GM20000 (cell line): Measurements from ENCODE around the gene PTPRG.

Experiments used
- DNase-seq: peaks from one replicate; pipeline ENCODE4 v3.0.0; 2012; ENCODE audit warnings: low spot score
- TF ChIP-seq, protein P1 (sequence below): IDR thresholded peaks from 2 replicates; pipeline ENCODE4 v1.5.1; 2012; ENCODE audit warnings: mild to moderate bottlenecking, control low read depth; ENCODE audit errors: extremely low read depth, missing control alignments

PTPRG gene

GRCh38 chr3:61578667-61579367 lies 17.4 kb downstream of the PTPRG start:
- TF ChIP-seq, protein P1, sequence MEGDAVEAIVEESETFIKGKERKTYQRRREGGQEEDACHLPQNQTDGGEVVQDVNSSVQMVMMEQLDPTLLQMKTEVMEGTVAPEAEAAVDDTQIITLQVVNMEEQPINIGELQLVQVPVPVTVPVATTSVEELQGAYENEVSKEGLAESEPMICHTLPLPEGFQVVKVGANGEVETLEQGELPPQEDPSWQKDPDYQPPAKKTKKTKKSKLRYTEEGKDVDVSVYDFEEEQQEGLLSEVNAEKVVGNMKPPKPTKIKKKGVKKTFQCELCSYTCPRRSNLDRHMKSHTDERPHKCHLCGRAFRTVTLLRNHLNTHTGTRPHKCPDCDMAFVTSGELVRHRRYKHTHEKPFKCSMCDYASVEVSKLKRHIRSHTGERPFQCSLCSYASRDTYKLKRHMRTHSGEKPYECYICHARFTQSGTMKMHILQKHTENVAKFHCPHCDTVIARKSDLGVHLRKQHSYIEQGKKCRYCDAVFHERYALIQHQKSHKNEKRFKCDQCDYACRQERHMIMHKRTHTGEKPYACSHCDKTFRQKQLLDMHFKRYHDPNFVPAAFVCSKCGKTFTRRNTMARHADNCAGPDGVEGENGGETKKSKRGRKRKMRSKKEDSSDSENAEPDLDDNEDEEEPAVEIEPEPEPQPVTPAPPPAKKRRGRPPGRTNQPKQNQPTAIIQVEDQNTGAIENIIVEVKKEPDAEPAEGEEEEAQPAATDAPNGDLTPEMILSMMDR: no peak
- no peak for DNase-seq

GRCh38 chr3:61579685-61580084 lies 18.3 kb downstream of the PTPRG start:
- TF ChIP-seq, protein P1: no peak
- no peak for DNase-seq

DNA sequence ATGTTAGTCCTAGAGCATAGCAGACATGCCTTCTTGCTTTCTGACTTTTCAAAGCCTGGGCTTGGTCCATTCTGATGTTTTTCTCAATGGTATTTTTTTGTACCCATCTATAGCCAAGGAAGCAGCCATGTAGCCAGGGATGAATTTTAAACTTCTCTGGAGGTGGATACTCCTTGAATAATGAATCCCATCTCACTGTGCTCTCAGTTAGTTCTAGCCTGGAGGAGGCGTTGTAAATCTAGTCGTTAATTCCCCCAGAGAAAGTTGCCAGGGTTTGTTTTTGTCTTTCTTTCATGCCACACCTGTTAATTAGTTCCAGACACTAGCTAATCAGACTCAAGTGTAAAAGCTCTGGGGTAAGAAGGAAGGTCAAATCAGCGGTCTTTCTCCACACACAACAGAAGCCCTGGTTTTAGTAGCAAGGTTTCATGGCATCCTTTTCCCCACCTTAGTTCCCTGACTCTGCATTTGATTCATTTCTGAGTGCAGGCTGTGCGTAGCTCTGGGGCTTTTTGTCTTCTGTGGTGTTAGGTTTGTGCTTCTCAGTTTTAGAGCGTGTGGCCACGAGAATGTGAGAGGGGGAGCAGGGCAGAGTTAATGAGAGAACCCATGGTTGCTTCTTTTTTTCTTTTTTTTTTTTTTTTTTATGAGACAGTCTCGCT lies 19.7 kb downstream of the PTPRG start:
- DNase-seq: no peak
- TF ChIP-seq, protein P1: no peak

DNA sequence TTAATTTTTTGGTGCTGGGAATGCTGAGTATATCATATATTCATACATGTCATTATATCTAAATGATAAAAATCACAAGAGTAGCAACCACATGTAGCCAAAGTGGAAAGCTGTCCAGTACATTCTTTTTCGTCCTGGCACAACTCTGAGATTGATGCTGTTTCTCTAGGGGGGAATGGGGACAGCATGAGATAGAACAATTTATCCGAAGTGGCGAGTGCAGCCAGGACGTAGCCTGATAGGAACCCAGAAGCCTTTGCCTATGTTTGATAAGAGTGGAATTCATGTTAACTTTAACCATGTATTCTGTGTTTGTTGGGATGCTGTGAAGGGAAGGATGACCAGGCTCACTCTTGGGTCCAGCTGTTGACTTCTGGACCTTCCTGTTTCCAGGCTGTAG lies 20.9 kb downstream of the PTPRG start:
- TF ChIP-seq, protein P1: no peak
- DNase-seq: no peak

- no peak for DNase-seq
- TF ChIP-seq, protein P1: no peak
Measured at GRCh38 chr3:61582846-61583245, 21.5 kb downstream of the PTPRG start.

- TF ChIP-seq, protein P1: no peak
- DNase-seq: no peak
Measured at GRCh38 chr3:61583890-61584875, 22.8 kb downstream of the PTPRG start.

DNA sequence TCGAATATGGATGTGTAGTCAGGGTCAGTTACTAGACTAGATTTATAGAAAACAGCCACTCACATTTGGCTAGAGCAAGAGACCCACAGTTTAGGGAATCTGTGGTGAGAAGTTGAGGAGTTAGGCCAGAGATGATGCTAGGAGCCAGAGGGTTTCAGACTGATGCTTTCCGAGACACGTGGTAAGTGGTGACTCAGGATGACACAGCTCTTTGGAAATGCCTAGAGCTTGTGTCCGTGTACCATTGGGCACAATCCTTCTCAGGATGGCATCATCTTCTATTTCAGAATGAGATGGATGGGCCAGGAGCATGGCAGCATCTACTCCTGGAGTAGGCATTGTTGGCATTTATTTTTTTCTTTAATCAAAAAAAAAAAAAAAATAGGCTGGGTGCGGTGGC lies 28.5 kb downstream of the PTPRG start:
- DNase-seq: no peak
- TF ChIP-seq, protein P1: no peak
